HG03575 (cell line): ENCODE data around the gene CAMKK2.
"Not testable (repeated sequence)": the region's sequence is repeated elsewhere in the genome, so short reads cannot be mapped to it uniquely, and the experiment has no call there.

ENCODE experiments used
- ATAC-seq: cut with Tn5 transposase; IDR thresholded peaks from one replicate; pipeline ENCODE4 v1.9.1; 2021; ENCODE audit not compliant: unreplicated experiment, insufficient number of reproducible peaks, low FRiP score; ENCODE audit errors: extremely low read depth

CAMKK2 gene

GRCh38 chr12:121282910-121283309 is 13.6 kb downstream of the CAMKK2 start:
- ATAC-seq, result not testable (repeated sequence)

GRCh38 chr12:121282072-121282742 is 14.3 kb downstream of the CAMKK2 start:
- ATAC-seq, result no peak

DNA sequence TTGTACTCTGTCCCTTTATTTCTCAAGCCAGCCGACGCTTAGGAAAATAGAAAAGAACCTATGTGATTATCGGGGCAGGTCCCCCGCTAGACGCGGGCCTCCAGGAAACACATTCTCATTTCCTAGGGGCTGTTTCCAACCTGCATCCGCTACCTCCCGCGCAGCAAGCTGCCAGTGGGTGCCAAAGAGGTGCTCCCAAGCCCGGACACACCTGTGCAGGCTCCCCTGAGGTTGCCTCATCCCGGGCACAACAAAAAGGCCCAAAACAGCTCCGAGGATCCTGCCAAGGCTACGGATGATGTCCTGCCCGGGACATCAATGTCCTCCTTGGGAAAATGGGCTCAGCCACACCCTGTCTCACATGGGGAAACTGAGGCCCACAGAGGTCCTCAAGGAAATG is 15.4 kb downstream of the CAMKK2 start:
- ATAC-seq, result not testable (repeated sequence)

DNA sequence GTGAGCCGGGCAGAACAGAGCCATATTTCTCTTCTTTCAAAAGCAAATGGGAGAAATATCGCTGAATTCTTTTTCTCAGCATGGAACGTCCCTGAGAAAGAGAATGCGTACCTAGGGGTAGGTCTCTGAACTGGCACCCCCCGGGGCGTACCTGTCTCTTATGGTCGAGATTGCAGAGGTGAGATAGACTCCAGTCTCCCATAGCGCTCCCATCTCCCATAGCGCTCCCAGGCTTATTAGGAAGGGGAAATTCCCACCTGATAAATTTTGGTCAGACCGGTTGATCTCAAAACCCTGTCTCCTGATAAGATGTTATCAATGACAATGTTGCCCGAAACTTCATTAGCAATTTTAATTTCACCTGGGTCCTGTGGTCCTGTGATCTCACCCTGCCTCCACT is 16.0 kb downstream of the CAMKK2 start:
- not testable (repeated sequence) for ATAC-seq

DNA sequence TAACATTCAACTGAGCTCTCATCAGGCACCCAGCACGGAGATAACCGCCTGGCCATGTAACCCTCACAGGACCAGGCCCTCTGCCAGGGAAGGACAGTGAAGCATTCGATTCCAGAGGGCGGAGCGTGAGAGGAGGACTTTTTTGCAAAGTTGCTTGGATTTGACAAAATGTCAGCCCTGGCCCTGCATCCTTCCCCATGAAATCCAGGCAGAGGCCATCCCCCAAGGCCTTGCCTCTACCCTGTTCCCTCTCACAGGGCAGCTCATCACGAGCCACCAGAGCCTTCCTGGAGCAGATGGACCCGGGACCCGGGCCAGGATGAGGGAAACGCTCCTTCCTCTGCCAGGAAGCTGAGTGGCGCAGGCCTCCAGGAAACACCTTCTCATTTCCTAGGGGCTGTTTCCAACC is 17.0 kb downstream of the CAMKK2 start:
- no peak for ATAC-seq

- no peak for ATAC-seq
Observed at GRCh38 chr12:121279071-121279375, 17.5 kb downstream of the CAMKK2 start.

GRCh38 chr12:121278169-121279070 is 18.1 kb downstream of the CAMKK2 start:
- no peak for ATAC-seq

GRCh38 chr12:121277374-121277759 is 19.1 kb downstream of the CAMKK2 start:
- no peak for ATAC-seq

DNA sequence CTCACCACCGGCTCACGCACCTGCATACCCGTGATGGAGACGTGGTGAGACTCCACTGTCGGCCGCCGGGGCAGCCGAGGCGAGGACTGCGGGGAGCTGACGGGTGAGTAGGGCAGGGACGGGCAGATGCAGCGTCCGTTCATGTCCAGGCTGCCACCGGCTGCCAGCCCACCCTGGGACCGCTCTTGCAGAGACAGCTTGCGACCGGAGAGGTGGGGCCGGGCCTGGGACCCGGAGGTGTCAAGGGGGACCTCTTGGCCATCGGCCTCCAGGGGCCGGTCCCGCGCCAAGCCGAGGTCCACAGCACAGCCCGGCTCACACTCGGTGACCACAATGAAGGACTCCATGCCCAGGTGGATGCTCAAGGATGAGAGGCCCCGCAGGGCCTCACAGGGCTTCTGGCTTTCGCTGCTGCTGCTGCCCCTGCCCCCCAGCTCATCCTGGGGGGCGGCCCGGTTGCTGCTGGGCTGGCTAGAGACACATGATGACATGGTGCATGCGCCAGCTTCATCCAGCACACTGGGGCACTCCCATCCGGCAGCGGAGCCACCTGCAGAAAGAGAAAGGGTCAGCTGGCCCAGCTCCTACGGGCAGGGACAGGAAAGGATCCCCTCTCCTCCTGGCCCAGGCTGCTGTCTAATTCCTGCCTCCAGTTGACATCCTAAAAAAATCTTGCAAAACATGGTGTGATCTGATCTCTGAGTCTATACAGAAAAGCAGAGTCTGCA is 22.3 kb downstream of the CAMKK2 start:
- no peak for ATAC-seq

DNA sequence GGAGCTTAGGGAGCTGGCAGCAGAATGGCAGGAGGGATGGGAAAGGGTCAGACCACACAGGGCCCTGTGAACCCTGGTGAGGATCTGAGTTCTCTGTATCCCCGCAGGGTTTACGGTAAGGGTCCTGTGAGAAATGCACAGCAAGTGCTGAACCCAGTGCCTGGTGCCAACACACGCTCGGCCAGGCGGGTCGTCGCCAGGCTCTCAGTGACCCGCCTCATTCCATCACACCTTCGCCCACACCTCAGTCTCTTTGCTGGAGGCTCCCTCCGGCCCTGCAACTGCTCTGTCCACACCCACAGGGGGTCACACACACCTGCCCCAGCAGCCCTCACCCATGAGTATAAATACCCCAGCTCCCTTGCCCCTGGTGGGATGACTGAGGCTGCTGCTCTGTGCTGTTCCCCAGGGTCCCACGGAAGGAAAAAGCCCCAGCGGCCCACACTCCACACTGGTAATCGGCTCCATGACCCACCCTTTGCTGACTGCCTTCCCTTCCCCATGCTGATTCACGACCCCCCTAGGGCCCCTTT is 23.1 kb downstream of the CAMKK2 start:
- no peak for ATAC-seq

DNA sequence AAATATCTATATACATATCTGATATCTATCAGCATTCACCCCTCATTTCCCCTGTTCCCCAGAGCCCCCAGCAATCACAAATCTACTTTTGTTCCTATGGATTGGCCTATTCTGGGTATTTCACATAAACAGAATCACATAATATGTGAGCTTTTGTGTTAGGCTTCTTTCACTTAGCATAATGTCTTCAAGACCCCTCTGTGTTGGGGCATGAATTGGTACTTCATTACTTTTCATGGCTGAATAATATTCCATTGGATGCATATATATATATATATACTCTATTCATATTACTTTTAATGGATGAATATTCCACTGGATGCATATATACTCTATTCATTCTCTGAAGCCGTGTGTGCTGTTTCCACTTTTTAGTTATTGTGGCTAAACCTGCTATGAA is 28.7 kb downstream of the CAMKK2 start:
- no peak for ATAC-seq

DNA sequence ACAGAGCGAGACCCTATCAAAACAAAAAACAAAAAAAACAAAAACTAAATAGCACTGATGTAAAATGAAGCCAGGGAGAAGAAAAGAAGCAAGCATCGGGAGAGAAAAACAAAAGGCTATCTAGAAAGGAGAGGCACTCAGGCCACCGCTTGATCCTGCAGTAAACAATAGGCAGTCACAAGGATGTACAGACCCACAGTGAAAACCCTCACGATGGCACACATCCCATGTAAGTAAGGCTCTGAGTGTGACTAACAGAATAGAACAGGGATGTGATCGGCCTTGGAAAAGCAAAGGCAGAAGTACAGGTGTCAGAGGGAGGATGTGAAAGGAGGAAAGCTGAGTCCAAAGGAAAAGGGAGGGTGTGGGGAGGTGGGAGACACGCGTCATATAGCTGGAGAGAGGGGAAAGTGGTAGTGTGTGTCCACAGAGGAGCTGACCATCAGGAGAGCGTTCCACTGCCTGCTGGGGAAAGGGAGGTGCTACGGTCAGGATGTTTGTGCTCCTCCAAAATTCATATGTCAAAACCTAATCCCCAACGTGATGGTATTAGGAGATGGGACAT is 31.5 kb downstream of the CAMKK2 start:
- no peak for ATAC-seq

- no peak for ATAC-seq
Observed at GRCh38 chr12:121264135-121264534, 32.4 kb downstream of the CAMKK2 start.

GRCh38 chr12:121263206-121263935 is 33.1 kb downstream of the CAMKK2 start:
- ATAC-seq, result no peak

DNA sequence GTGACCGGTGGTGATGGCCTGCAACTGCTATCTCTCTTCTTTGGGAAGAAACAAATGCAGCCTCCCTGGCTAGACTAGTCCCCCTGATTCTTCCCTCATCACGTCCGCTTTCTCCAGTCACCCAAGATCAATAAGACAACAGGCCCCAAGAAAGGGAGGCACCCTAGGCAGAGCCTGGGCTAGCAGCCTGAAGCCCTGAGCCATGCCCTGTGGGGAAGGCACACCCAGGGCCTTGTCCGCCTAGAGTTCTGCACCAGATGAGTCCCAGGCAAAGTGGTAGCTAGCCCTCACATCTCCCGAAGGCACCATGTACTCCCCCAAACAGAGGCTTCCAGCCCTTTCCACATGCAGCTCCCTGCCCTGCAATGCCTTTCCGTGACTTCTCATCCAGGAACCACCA is 35.1 kb downstream of the CAMKK2 start:
- ATAC-seq, result no peak

DNA sequence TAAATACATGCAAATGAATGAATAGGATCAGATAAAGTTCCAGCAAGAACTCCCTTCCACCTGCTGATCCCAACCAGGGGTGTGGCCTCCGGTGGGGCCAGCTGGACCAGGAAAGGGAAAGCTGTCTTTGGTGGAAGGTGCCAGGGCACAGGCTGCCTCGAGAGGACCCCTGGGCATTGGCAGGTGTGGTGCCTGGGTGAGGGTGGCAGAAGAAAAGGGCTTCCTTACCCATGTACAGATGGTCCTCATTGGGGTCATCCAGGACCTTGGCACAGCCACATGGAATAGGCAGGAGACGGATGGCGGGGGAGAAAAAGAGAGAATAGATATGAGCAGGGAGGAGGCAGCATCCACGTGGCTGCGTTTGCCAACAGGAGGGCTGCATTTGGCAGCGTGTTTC is 36.4 kb downstream of the CAMKK2 start:
- ATAC-seq, result no peak

GRCh38 chr12:121259074-121259473 is 37.4 kb downstream of the CAMKK2 start:
- ATAC-seq, result no peak

DNA sequence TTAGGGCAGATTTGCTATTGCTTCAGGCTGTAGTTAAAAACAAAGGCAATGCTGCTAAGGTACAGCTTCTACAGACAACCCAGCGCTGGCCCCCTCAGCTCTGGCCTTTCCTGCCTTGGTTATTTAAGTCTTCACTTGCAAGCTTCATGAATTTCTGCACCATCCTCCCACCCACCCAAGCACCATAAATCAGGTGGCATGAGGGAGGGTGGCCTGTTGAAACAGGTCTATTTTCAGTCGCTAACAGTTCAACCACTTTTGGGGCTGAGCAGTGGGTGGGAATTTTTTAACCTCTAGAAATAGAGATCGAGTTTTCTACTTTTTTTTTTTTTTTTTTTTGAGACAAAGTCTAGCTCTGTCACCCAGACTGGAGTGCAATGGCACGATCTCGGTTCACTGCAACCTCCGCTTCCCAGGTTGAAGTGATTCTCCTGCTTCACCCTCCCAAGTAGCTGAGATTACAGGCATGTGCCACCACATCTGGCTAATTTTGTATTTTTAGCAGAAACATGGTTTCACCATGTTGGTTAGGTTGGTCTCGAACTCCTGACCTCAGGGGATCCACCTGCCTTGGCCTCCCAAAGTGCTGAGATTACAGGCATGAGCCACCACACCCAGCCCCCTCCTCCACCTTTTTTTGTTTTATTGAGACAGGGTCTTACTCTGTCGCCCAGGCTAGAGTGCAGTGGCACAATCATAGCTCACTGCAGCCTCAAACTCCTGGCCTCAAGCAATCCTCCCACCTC is 38.6 kb downstream of the CAMKK2 start:
- not testable (repeated sequence) for ATAC-seq
